Glutamatergic neuron (in vitro differentiated cells): ENCODE data around the gene DUSP16. TPM values are rescaled to one million over a fixed set of nuclear protein-coding genes. Genes with fewer than 3 reads are reported as not detected.
"Not testable (repeated sequence)": the region's sequence is repeated elsewhere in the genome, so short reads cannot be mapped to it uniquely, and the experiment has no call there.

Experiments used
- DNase-seq: peaks from one replicate; pipeline ENCODE4 v3.0.0; 2022
- H3K27ac Mint-ChIP-seq: one replicate; pipeline ENCODE4 v1.8.0; 2020; ENCODE audit warnings: mild to moderate bottlenecking, mixed read lengths, inconsistent platforms; ENCODE audit not compliant: unreplicated experiment
- H3K27me3 Mint-ChIP-seq: one replicate; pipeline ENCODE4 v1.8.0; 2020; ENCODE audit warnings: mild to moderate bottlenecking, moderate library complexity, mixed read lengths, inconsistent platforms; ENCODE audit not compliant: unreplicated experiment
- H3K36me3 Mint-ChIP-seq: one replicate; pipeline ENCODE4 v1.8.0; 2020; ENCODE audit warnings: mild to moderate bottlenecking, mixed read lengths, inconsistent platforms; ENCODE audit not compliant: unreplicated experiment
- H3K4me1 Mint-ChIP-seq: one replicate; pipeline ENCODE4 v1.8.0; 2020; ENCODE audit warnings: mild to moderate bottlenecking, low read depth, mixed read lengths, inconsistent platforms; ENCODE audit not compliant: unreplicated experiment
- H3K4me3 Mint-ChIP-seq: one replicate; pipeline ENCODE4 v1.8.0; 2020; ENCODE audit warnings: mild to moderate bottlenecking, mixed read lengths, inconsistent platforms; ENCODE audit not compliant: unreplicated experiment
- H3K9me3 Mint-ChIP-seq: one replicate; pipeline ENCODE4 v1.8.0; 2020; ENCODE audit warnings: mild to moderate bottlenecking, moderate library complexity, mixed read lengths, inconsistent platforms; ENCODE audit not compliant: unreplicated experiment
- CTCF ChIP-seq: fragments of 200-600 bp; sonication (generic); IDR thresholded peaks from one replicate; pipeline ENCODE4 v1.5.0; 2021; ENCODE audit not compliant: partially characterized antibody, unreplicated experiment
- total RNA-seq: library from RNA; stranded (reverse); fragmentation: NEBNext Ultra II Directional; extraction: Animal tissue kit (Norgen Biotek cat#: 25700); gene quantifications from one replicate; pipeline ENCODE4 v1.2.1, GENCODE V29; 2021; ENCODE audit not compliant: unreplicated experiment

Gene DUSP16
- total RNA-seq, 1 donor from 2014 or later, result 39.0 TPM

- no peak for TF ChIP-seq CTCF
- Mint-ChIP-seq H3K36me3 (no peaks in the 10 kb centered on the region), H3K27ac (no peak overlapping the region), H3K27me3 (no peaks in the 10 kb centered on the region), H3K9me3 (no peaks in the 10 kb centered on the region), H3K4me3 (no peak overlapping the region), H3K4me1 (peaks cover under 1% of the 10 kb centered on the region)
- no peak for DNase-seq
Measured at GRCh38 chr12:12599750-12600643, 37.3 kb upstream of the DUSP16 start.

GRCh38 chr12:12598864-12599263 lies 36.2 kb upstream of the DUSP16 start:
- Mint-ChIP-seq H3K9me3 (no peaks in the 10 kb centered on the region), H3K27ac (no peak overlapping the region)
- no peak for TF ChIP-seq CTCF

GRCh38 chr12:12596598-12596997 lies 33.9 kb upstream of the DUSP16 start:
- DNase-seq, H3K36me3 Mint-ChIP-seq, H3K27ac Mint-ChIP-seq, H3K4me1 Mint-ChIP-seq, H3K4me3 Mint-ChIP-seq, H3K27me3 Mint-ChIP-seq, H3K9me3 Mint-ChIP-seq: not testable (repeated sequence)

More at GRCh38 chr12:12598864-12599263, 36.2 kb upstream of the DUSP16 start:
- no peak for DNase-seq
- H3K4me3 Mint-ChIP-seq, result no peak overlapping the region
- no peaks in the 10 kb centered on the region for H3K4me1 Mint-ChIP-seq
- H3K27me3 Mint-ChIP-seq, result no peaks in the 10 kb centered on the region
- H3K36me3 Mint-ChIP-seq, result no peaks in the 10 kb centered on the region

- not testable (repeated sequence) for H3K27ac Mint-ChIP-seq, H3K36me3 Mint-ChIP-seq, DNase-seq, H3K9me3 Mint-ChIP-seq, H3K4me1 Mint-ChIP-seq, H3K4me3 Mint-ChIP-seq, H3K27me3 Mint-ChIP-seq
Measured at GRCh38 chr12:12595929-12596328, 33.3 kb upstream of the DUSP16 start.

- H3K27ac Mint-ChIP-seq, result no peak overlapping the region
- H3K4me1 Mint-ChIP-seq, result no peaks in the 10 kb centered on the region
- no peaks in the 10 kb centered on the region for H3K9me3 Mint-ChIP-seq
- H3K36me3 Mint-ChIP-seq, result no peaks in the 10 kb centered on the region
- H3K27me3 Mint-ChIP-seq, result no peaks in the 10 kb centered on the region
- TF ChIP-seq CTCF, result no peak
- no peak for DNase-seq
- H3K4me3 Mint-ChIP-seq, result no peak overlapping the region
Measured at GRCh38 chr12:12592930-12593329, 30.3 kb upstream of the DUSP16 start.

GRCh38 chr12:12590961-12591360 lies 28.3 kb upstream of the DUSP16 start:
- Mint-ChIP-seq H3K9me3 (no peaks in the 10 kb centered on the region), H3K27ac (no peak overlapping the region), H3K27me3 (no peaks in the 10 kb centered on the region), H3K4me3 (no peak overlapping the region), H3K36me3 (no peaks in the 10 kb centered on the region), H3K4me1 (no peaks in the 10 kb centered on the region)
- no peak for DNase-seq
- TF ChIP-seq CTCF, result no peak

GRCh38 chr12:12588436-12588835 lies 25.8 kb upstream of the DUSP16 start:
- DNase-seq, H3K4me1 Mint-ChIP-seq, H3K36me3 Mint-ChIP-seq, H3K9me3 Mint-ChIP-seq, H3K27ac Mint-ChIP-seq, H3K27me3 Mint-ChIP-seq, H3K4me3 Mint-ChIP-seq: not testable (repeated sequence)
